GM23338 (cell line): ENCODE measurements around the gene ENOPH1.
"Not testable (repeated sequence)": the region's sequence is repeated elsewhere in the genome, so short reads cannot be mapped to it uniquely, and the experiment has no call there.

ENCODE experiments used
- EZH2 ChIP-seq: fragments of 200-600 bp; sonication (generic); IDR thresholded peaks from one replicate; pipeline ENCODE4 v1.8.0; 2017; ENCODE audit warnings: antibody characterized with exemption, mild to moderate bottlenecking, low read depth; ENCODE audit not compliant: unreplicated experiment
- EZH2phosphoT487 ChIP-seq: fragments of 200-600 bp; sonication (generic); IDR thresholded peaks from one replicate; pipeline ENCODE4 v1.8.1; 2018; ENCODE audit warnings: antibody characterized with exemption; ENCODE audit not compliant: unreplicated experiment
- POLR2AphosphoS5 ChIP-seq: IDR thresholded peaks from 2 replicates; pipeline ENCODE4 v1.6.1; 2016; ENCODE audit warnings: antibody characterized with exemption, low read depth
- TF ChIP-seq, protein P1 (sequence below), 2 experiments: fragments of 200-600 bp in 1 of 2; sonication (generic) in 1 of 2; conservative IDR thresholded peaks; 2 replicates each; pipeline versions ENCODE4 v1.5.1 to v1.6.1; 2016 to 2017; ENCODE audit warnings: antibody characterized with exemption in 2 of 2, low read depth in 2 of 2, mild to moderate bottlenecking in 2 of 2, moderate library complexity in 1 of 2

DNA sequence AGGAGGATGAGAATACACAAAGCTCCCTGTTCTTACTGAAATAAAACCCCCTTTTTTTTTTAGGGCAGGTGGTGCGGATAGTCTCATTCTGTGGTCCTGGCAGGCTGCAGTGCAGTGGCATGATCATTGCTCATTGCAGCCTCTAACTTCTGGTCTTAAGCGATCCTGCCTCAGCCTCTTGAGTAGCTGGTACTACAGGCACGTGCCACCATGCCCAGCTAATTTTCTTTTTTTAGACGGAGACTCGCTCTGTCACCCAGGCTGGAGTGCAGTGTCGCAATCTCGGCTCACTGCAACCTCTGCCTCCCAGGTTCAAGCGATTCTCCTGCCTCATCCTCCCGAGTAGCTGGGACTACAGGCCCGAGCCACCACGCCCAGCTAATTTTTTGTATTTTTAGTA lies 15.3 kb upstream of the ENOPH1 start:
- TF ChIP-seq, protein P1, sequence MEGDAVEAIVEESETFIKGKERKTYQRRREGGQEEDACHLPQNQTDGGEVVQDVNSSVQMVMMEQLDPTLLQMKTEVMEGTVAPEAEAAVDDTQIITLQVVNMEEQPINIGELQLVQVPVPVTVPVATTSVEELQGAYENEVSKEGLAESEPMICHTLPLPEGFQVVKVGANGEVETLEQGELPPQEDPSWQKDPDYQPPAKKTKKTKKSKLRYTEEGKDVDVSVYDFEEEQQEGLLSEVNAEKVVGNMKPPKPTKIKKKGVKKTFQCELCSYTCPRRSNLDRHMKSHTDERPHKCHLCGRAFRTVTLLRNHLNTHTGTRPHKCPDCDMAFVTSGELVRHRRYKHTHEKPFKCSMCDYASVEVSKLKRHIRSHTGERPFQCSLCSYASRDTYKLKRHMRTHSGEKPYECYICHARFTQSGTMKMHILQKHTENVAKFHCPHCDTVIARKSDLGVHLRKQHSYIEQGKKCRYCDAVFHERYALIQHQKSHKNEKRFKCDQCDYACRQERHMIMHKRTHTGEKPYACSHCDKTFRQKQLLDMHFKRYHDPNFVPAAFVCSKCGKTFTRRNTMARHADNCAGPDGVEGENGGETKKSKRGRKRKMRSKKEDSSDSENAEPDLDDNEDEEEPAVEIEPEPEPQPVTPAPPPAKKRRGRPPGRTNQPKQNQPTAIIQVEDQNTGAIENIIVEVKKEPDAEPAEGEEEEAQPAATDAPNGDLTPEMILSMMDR (conservative IDR thresholded peaks at IDR 0.05; ENCODE audit: low read depth in 2 of 2): not testable (repeated sequence)
- TF ChIP-seq EZH2phosphoT487, POLR2AphosphoS5, EZH2: not testable (repeated sequence)
